GM18499 (cell line): ENCODE measurements around the gene GPC5.

ENCODE experiments used
- ATAC-seq: cut with Tn5 transposase; IDR thresholded peaks from one replicate; pipeline ENCODE4 v1.9.1; 2021; ENCODE audit warnings: moderate number of reproducible peaks; ENCODE audit not compliant: insufficient read depth, unreplicated experiment

GPC5 gene

GRCh38 chr13:91698767-91699166 lies 300.3 kb downstream of the GPC5 start:
- ATAC-seq: no peak

- no peak for ATAC-seq
Measured at GRCh38 chr13:91699863-91700262, 301.4 kb downstream of the GPC5 start.

GRCh38 chr13:91701975-91702374 lies 303.6 kb downstream of the GPC5 start:
- ATAC-seq: no peak

GRCh38 chr13:91702411-91702810 lies 304.0 kb downstream of the GPC5 start:
- ATAC-seq: no peak

GRCh38 chr13:91704398-91704797 lies 306.0 kb downstream of the GPC5 start:
- ATAC-seq: no peak

- ATAC-seq: no peak
Measured at GRCh38 chr13:91708558-91708957, 310.1 kb downstream of the GPC5 start.

GRCh38 chr13:91709180-91709579 lies 310.8 kb downstream of the GPC5 start:
- no peak for ATAC-seq

- ATAC-seq: no peak
Measured at GRCh38 chr13:91710733-91711132, 312.3 kb downstream of the GPC5 start.

- ATAC-seq: no peak
Measured at GRCh38 chr13:91714855-91715254, 316.4 kb downstream of the GPC5 start.

- ATAC-seq: no peak
Measured at GRCh38 chr13:91716436-91717065, 318.1 kb downstream of the GPC5 start.

- ATAC-seq: no peak
Measured at GRCh38 chr13:91719033-91719432, 320.6 kb downstream of the GPC5 start.

GRCh38 chr13:91721413-91721812 lies 323.0 kb downstream of the GPC5 start:
- ATAC-seq: no peak

GRCh38 chr13:91722267-91722884 lies 324.0 kb downstream of the GPC5 start:
- no peak for ATAC-seq

- no peak for ATAC-seq
Measured at GRCh38 chr13:91724591-91724990, 326.2 kb downstream of the GPC5 start.

- ATAC-seq: no peak
Measured at GRCh38 chr13:91725646-91726045, 327.2 kb downstream of the GPC5 start.

- ATAC-seq: no peak
Measured at GRCh38 chr13:91726671-91727070, 328.2 kb downstream of the GPC5 start.

- no peak for ATAC-seq
Measured at GRCh38 chr13:91729859-91730258, 331.4 kb downstream of the GPC5 start.

GRCh38 chr13:91739751-91740150 lies 341.3 kb downstream of the GPC5 start:
- ATAC-seq: no peak

- no peak for ATAC-seq
Measured at GRCh38 chr13:91740756-91741155, 342.3 kb downstream of the GPC5 start.

- no peak for ATAC-seq
Measured at GRCh38 chr13:91741925-91742324, 343.5 kb downstream of the GPC5 start.

GRCh38 chr13:91744284-91744683 lies 345.9 kb downstream of the GPC5 start:
- ATAC-seq: no peak

GRCh38 chr13:91745967-91746366 lies 347.5 kb downstream of the GPC5 start:
- no peak for ATAC-seq
